Stimulated activated CD4-positive, alpha-beta T cell treated with anti-CD3 and anti-CD28 coated beads, Interleukin-1b, Interleukin-23, amount 100 ng/mL, for 4 hours (primary cell): Measurements from ENCODE around the gene GJD4.

Source experiments
- DNase-seq, 2 donors: peaks; one replicate each; pipeline ENCODE4 v3.0.0-alpha.2; 2020; ENCODE audit warnings: low read depth in 2 of 2

GJD4 gene

DNA sequence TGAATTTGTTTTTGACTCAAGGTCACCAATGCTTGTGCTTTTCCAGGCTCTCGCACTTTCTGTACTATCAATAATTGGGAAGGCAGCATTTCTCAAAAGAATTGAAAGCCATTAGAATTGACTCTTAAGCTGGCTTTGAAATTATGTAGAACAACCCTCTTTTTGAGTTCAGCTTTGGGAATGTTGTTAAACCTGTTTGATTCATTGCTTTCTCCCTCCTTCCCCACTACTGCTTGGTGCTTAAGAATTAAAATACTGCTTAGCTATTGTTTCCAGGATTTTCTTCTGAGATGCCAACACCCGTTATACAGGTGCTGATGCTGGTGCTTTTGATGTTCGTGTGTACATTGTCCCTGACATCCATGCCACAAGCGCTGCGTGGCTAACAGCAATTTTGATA lies 52.5 kb downstream of the GJD4 start:
- no peak for DNase-seq
